Measurements from ENCODE around the gene TBX3. TPM values are rescaled to one million over a fixed set of nuclear protein-coding genes. Genes with fewer than 3 reads are reported as not detected.

The TBX3 gene
- total RNA-seq, 1 donor from 2014 or later, result 16.3 TPM

- Mint-ChIP-seq H3K36me3 (ENCODE audit: insufficient read depth) (peaks cover 7% of the 10 kb centered on the region), H3K27me3 (peaks cover 78% of the 10 kb centered on the region), H3K27ac (peak overlapping the region; percentile 82), H3K4me3 (ENCODE audit: low read depth) (peak overlapping the region; percentile 70), H3K9me3 (ENCODE audit: low read depth) (no peaks in the 10 kb centered on the region), H3K4me1 (ENCODE audit: low read depth) (peaks cover 19% of the 10 kb centered on the region)
- no peak for DNase-seq (ENCODE audit: low spot score, unreplicated experiment)
- TF ChIP-seq CTCF (IDR thresholded peaks at IDR 0.05; ENCODE audit: unreplicated experiment), result no peak
Measured at GRCh38 chr12:114667669-114668150, 16.3 kb downstream of the TBX3 start.

GRCh38 chr12:114666746-114667668 is 17.0 kb downstream of the TBX3 start:
- no peak overlapping the region for H3K27ac Mint-ChIP-seq
- peaks cover 21% of the 10 kb centered on the region for H3K4me1 Mint-ChIP-seq (ENCODE audit: low read depth)
- peaks cover 71% of the 10 kb centered on the region for H3K27me3 Mint-ChIP-seq
- TF ChIP-seq CTCF (IDR thresholded peaks at IDR 0.05; ENCODE audit: unreplicated experiment), result no peak
- DNase-seq (ENCODE audit: low spot score, unreplicated experiment), result no peak
- H3K36me3 Mint-ChIP-seq (ENCODE audit: insufficient read depth), result peaks cover 6% of the 10 kb centered on the region
- peak overlapping the region; percentile 40 for H3K4me3 Mint-ChIP-seq (ENCODE audit: low read depth)
- H3K9me3 Mint-ChIP-seq (ENCODE audit: low read depth), result no peaks in the 10 kb centered on the region

- no peak for TF ChIP-seq CTCF (IDR thresholded peaks at IDR 0.05; ENCODE audit: unreplicated experiment)
- Mint-ChIP-seq H3K27ac (no peak overlapping the region), H3K9me3 (ENCODE audit: low read depth) (no peaks in the 10 kb centered on the region), H3K4me3 (ENCODE audit: low read depth) (no peak overlapping the region), H3K4me1 (ENCODE audit: low read depth) (peaks cover 21% of the 10 kb centered on the region), H3K36me3 (ENCODE audit: insufficient read depth) (no peaks in the 10 kb centered on the region), H3K27me3 (peaks cover 57% of the 10 kb centered on the region)
- DNase-seq (ENCODE audit: low spot score, unreplicated experiment), result no peak
Measured at GRCh38 chr12:114665411-114666260, 18.3 kb downstream of the TBX3 start.

- H3K27ac Mint-ChIP-seq, result no peak overlapping the region
- H3K4me3 Mint-ChIP-seq (ENCODE audit: low read depth), result peak overlapping the region; percentile 47
- H3K36me3 Mint-ChIP-seq (ENCODE audit: insufficient read depth), result no peaks in the 10 kb centered on the region
- no peaks in the 10 kb centered on the region for H3K9me3 Mint-ChIP-seq (ENCODE audit: low read depth)
- TF ChIP-seq CTCF (IDR thresholded peaks at IDR 0.05; ENCODE audit: unreplicated experiment), result peak; percentile 11
- DNase-seq (ENCODE audit: low spot score, unreplicated experiment), result no peak
- H3K4me1 Mint-ChIP-seq (ENCODE audit: low read depth), result peaks cover 18% of the 10 kb centered on the region
- peaks cover 49% of the 10 kb centered on the region for H3K27me3 Mint-ChIP-seq
Measured at GRCh38 chr12:114664651-114665320, 19.2 kb downstream of the TBX3 start.
